Sciatic nerve (tissue), 2 donors: ENCODE results near the gene MARCHF3. TPM values are rescaled to one million over a fixed set of nuclear protein-coding genes. Genes with fewer than 3 reads are reported as not detected.

Source experiments
- ATAC-seq: fragments of 200-7000 bp; cut with Tn5 transposase; one replicate; pipeline ENCODE4 v1.9.1; 2020; ENCODE audit warnings: mild to moderate bottlenecking, moderate library complexity
- DNase-seq: peaks from one replicate; pipeline ENCODE4 v3.0.0-alpha.2; 2020; ENCODE audit warnings: low spot score
- intact Hi-C: fragments of 100-400 bp; cut with DNase I; formaldehyde crosslinking; loops from one replicate; pipeline ENCODE4 v1.14.2; 2022
- total RNA-seq: library from RNA; stranded (reverse); fragmentation: NEBNext Ultra II Directional; extraction: Animal tissue kit (Norgen Biotek cat#: 25700); gene quantifications from one replicate; pipeline ENCODE4 v1.2.1, GENCODE V29; 2021
- donor health status: DM: no; HTN: no; CAD: no.
- donor health status: DM: no; HTN: no; CAD: no.

MARCHF3 gene
- 14.8 TPM for total RNA-seq

DNA sequence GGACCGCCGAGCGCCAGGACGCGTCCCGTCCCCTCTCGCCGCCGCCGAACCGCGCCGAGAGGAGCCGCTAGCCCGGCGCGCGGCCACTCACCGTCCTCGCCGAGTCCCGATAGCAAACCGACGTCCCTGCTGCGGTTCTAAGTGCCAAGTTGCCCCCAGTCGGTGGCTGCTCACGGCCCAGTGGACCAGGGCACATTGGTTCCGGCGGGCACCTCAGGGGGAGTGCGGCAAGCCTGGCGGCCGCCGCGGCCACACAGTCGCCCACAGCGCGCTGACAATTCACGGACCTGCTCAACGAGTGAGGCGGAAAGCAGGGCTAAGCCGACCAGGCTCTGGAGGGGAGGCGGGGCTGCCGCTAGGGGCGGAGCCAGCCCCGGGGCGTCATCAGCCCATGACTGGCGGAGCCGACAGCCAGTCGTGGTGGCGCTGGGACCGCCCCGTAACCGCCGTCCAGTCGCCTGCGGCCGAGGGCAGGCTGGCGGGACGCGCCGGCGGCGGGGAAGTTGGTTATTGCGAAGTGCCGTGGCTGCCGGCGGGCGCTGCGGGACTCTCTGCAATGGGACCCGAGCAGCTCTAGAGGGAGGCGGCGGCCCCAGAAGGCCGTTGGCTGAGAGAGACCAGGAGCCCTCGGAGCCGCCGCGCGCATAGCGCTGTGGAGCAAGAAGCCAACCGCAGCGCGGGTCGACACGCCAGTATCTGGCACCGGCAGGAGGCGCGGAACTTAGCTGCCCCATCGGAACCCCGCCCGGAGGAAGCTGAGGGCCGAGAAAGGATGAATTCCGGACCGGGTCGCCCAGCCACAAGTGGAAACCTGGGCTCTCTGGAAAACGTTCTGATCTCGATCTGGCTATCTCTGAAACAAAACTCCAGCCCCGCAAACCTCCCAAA is at the start of gene MARCHF3:
MARCHF3 (minus strand) TSS at position 300 of the 888 bp plus-strand sequence. CDS start 112,387 bp downstream, outside the sequence.
- ATAC-seq (peak; percentile 100), DNase-seq (peak; percentile 96)
- intact Hi-C loops: no loop called here

DNA sequence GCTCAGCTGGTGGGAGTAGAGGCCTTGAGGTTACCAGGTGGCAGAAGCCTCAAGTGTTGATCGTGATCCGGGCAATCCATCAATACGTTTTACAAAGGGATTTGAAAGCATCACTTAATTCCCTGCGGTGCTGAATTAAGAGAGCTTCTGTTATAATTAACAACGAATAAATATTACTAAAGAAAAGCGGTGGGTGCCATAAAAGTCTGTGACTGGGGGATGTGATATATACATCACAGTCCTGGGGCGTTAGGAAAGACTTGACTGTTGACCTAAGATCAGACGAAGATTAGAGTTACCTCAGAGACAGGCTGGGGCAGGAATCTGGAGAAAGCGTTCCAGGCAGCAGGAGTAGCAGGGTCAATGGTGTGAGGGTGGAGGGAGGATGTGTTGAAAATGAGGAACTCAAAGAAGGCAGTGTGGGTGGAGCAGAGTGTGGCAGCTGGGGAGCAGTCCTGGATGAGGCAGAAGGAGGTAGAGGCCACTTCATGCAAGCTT is 49.7 kb upstream of the MARCHF3 start:
- no peak for ATAC-seq
- no peak for DNase-seq
- intact Hi-C loops: no loop called here

DNA sequence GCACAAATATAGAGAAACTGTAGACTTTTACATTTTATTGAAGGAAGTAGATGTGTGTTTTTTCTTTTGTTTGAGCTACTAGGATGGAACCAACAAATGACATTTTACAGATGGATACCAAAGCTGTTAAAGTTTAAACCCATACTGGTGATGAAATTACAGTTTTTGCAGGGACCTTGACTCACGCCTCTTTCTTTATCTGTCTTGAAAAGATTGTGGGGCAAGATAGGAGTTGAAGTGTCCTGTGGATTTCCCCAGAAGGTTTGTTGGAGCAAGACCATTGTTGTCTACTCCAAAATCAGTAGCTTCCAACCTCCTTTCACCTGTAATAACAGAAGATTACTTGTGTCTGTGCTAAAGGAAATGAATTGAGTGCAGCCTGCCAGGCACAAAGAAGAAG is 47.0 kb upstream of the MARCHF3 start:
- intact Hi-C loops: no loop called here
- DNase-seq (no peak), ATAC-seq (no peak)

DNA sequence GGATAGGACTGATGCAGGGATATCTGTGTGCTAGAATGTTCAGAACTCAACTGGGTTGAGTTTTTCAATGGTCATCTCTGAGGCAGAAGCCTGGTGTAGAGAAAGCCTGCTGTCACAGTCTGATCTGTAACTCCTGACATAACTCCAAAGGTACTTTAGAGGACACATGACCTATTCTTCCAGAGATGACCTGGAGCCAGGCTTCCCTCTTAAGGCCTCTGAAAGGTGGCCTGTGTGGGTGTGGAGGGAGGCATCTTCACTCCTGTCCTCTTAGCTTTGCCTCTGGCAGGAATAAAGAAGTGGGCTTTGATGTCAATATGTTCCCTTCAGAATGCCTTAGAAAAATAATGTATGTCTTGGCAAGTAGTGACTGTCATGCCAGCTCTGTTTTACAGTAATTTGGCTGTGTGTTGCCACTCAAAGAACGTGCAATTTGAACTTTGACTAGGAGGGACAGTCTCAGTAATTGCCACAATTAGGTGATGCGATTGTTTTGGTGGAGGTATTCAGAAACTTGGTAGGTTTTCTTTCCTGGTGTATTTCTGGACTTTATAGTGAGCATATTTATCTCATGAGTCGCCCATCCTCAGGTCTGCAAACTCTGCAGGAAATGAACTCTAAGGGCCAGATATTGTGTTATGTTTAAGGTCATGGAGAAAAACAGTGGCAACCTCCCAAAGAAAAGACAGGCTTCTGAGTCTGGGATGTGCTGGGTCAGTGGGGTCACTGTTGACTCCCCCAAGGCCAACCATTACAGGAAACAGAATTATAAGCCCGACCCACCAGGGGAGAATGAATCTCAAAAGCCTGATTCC is 46.2 kb upstream of the MARCHF3 start:
- intact Hi-C loops: no loop called here
- ATAC-seq: peak; percentile 63
- DNase-seq: no peak

DNA sequence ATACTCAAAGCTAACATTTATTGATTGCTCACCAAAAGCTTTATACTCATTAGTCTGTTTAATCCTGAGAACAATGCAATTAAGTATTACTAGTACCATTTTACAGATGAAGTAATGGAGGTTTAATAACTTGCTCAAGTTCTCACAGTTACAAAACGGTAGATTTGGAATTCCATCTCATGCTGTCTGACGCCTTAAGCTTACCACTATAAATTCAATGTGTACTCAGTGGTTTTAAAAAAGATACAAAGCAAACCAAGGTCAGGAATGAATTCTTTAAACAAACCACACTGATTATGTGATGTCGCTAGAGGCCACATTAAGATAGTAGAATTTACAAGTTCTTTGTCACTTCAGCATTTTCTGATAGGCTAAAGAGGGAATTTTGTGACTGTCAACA is 44.1 kb upstream of the MARCHF3 start:
- DNase-seq: no peak
- ATAC-seq: no peak
- intact Hi-C loops: no loop called here

GRCh38 chr5:127072861-127073846 is 42.8 kb upstream of the MARCHF3 start, which contains the start of gene C5orf63:
TSS of gene C5orf63 (minus strand) at chr5:127073502. CDS start at chr5:127058995, 14,507 bp downstream.
- ATAC-seq: peak; percentile 85
- DNase-seq: peak; percentile 70
- intact Hi-C loops: no loop called here

- ATAC-seq (no peak), DNase-seq (no peak)
- intact Hi-C loops: no loop called here
Measured at GRCh38 chr5:127070243-127070642, 39.9 kb upstream of the MARCHF3 start.

- DNase-seq (no peak), ATAC-seq (no peak)
- intact Hi-C loops: no loop called here
Measured at GRCh38 chr5:127068493-127069214, 38.3 kb upstream of the MARCHF3 start.

DNA sequence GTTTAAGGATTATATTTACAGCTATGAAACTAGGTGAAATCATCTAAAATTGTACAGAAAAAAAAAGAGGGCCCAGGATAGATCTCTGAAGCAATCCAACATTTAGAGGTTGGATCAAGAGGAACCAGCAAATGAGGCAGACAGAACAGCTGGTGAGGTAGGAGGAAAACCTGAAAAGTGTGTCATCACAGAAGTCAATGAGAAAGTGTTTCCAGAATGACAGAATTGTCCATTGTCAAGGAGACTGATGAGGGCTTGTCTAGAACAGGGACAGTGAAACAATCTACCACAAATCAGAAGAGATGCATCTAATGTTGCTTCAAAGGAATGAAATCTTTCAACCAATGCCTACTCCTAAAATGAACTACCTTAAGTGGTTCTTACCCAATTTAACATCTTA is 36.4 kb upstream of the MARCHF3 start:
- intact Hi-C loops: no loop called here
- DNase-seq (no peak), ATAC-seq (no peak)

- peak; percentile 28 for ATAC-seq
- no peak for DNase-seq
- intact Hi-C loops: no loop called here
Measured at GRCh38 chr5:127064253-127064840, 34.0 kb upstream of the MARCHF3 start.

- intact Hi-C loops: no loop called here
- ATAC-seq: no peak
Measured at GRCh38 chr5:127063257-127063913, 33.0 kb upstream of the MARCHF3 start.

DNA sequence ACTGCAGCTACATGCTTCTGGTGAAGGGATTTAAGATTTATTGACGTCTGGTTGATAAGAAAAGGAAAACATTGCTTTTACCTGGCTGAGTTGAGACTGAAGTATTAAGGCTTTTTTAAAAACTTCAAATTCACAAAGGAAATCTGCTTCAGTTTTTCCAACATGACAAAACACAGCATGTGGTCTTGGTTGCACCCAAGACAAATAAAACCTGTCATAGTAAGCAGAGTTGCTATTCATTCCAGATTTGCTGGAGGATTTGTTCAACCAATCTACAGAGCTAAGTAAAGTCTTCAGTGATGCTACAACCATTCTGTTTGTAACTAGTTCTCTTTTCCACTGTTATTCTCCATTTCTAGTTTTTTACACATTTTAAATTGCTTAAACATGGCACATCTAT is 31.6 kb upstream of the MARCHF3 start:
- DNase-seq (no peak), ATAC-seq (no peak)
- intact Hi-C loops: no loop called here

More at GRCh38 chr5:127063257-127063913, 33.0 kb upstream of the MARCHF3 start:
- no peak for DNase-seq

DNA sequence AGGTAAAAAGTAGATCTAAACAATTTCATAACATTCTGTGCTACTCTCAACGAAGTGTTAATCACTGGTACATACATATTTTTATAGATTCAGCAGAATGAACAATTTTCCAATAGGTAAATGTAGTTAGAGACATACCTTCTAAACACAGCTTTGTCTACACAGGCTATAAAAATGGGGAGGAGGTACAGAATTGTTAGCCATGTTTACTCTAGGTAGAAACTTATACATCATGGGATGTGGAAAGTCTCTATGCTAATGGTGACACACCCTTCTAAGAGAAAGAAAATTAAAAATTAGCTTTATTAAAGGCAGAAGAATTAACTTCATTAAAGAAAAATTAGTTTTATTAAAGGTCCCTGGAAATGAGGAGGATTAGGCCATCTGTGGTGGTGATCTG is 31.2 kb upstream of the MARCHF3 start:
- intact Hi-C loops: no loop called here
- ATAC-seq (no peak), DNase-seq (no peak)

GRCh38 chr5:127060470-127060985 is 30.2 kb upstream of the MARCHF3 start:
- DNase-seq (no peak), ATAC-seq (no peak)
- intact Hi-C loops: no loop called here

- no peak for DNase-seq
- no peak for ATAC-seq
- intact Hi-C loops: no loop called here
Measured at GRCh38 chr5:127056896-127057295, 26.5 kb upstream of the MARCHF3 start.

- intact Hi-C loops: no loop called here
- DNase-seq: no peak
- ATAC-seq: no peak
Measured at GRCh38 chr5:127055880-127056653, 25.7 kb upstream of the MARCHF3 start.
